ENCODE data around the gene CDON.

The CDON gene

DNA sequence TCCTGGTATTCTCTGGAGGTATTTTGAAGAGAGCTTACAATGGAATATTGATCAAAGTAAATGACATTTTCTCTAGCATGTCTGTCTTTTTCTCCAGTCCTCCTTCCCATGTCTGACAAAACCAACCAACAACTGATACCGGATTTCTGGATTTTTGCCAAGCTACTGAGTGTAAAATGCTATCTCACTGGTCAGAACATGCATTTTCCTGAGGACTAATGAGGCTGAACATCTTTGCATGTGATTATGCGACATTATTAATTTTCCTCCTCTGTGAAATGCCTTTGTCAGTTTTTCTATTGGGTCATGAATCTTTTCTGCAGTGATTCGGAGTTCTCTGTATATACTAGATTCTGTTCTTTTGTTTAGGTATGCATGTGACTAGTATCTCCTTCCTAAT lies 51.4 kb downstream of the CDON start:
- no peak for DNase-seq (ENCODE audit: low read depth)
- no peak overlapping the region for H3K4me3 ChIP-seq (ENCODE audit: low read length)
- TF ChIP-seq, protein P1, sequence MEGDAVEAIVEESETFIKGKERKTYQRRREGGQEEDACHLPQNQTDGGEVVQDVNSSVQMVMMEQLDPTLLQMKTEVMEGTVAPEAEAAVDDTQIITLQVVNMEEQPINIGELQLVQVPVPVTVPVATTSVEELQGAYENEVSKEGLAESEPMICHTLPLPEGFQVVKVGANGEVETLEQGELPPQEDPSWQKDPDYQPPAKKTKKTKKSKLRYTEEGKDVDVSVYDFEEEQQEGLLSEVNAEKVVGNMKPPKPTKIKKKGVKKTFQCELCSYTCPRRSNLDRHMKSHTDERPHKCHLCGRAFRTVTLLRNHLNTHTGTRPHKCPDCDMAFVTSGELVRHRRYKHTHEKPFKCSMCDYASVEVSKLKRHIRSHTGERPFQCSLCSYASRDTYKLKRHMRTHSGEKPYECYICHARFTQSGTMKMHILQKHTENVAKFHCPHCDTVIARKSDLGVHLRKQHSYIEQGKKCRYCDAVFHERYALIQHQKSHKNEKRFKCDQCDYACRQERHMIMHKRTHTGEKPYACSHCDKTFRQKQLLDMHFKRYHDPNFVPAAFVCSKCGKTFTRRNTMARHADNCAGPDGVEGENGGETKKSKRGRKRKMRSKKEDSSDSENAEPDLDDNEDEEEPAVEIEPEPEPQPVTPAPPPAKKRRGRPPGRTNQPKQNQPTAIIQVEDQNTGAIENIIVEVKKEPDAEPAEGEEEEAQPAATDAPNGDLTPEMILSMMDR (conservative IDR thresholded peaks at IDR 0.05; ENCODE audit: low read depth, low read length) = no peak

DNA sequence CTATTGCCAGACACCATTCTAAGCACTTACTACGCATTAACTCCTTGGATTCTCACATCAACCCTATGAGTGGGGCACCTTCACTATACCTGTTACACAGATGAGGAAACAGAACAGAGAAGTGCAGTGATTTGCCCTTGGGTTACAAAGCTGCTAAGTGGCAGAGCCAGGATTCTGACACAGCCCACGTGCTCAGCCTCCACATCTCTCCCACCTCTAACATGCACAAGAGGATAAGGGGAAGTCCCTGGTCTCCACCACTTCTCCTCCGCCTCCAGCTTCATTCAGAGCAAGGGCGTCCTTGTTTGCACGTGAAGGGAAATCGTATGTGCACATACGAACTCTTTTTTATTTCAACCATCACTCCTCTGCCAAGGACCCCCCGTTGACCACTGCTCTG lies 53.7 kb downstream of the CDON start:
- TF ChIP-seq, protein P1 (conservative IDR thresholded peaks at IDR 0.05; ENCODE audit: low read depth, low read length) = no peak
- DNase-seq (ENCODE audit: low read depth) = no peak
- H3K4me3 ChIP-seq (ENCODE audit: low read length) = no peak overlapping the region

DNA sequence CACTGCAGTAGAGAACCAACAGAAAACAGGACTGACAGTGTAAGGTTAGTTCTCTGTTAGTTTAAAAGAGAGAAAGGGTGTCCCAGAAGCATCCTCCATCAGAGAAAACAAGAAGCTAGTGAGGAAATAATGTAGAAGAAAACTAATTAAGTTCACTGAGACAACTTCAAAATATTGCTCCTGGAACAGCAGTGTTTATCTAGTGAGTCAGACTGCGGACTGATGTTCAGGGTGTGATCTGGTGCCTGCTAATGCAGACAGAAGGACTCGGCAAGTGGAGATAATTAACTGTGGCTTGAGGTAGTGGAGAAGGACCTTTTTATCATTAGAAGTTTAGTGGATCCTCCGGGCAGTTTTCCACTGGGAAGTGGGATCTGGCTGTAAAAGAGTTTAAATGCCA lies 55.4 kb downstream of the CDON start:
- DNase-seq (ENCODE audit: low read depth) = no peak
- TF ChIP-seq, protein P1 (conservative IDR thresholded peaks at IDR 0.05; ENCODE audit: low read depth, low read length) = no peak
- no peak overlapping the region for H3K4me3 ChIP-seq (ENCODE audit: low read length)

DNA sequence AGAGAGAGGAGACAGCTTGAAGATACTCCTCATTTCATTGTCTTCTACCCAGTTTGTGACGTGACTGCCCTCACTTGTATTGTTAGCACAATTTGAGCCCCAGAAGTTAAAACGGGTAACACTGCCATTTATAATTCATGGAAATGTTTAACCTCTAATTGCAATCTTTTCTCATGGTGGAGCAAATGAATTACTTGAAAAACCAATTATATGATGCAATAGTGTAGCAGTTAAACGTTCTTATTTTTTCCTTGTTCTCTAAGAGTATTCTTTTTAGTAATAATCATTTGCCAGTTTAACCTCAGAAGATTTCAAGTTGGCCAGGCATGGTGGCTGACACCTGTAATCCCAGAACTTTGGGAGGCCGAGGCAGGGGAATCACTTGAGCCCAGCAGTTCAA lies 56.6 kb downstream of the CDON start:
- no peak overlapping the region for H3K4me3 ChIP-seq (ENCODE audit: low read length)
- TF ChIP-seq, protein P1 (conservative IDR thresholded peaks at IDR 0.05; ENCODE audit: low read depth, low read length) = no peak
- no peak for DNase-seq (ENCODE audit: low read depth)

DNA sequence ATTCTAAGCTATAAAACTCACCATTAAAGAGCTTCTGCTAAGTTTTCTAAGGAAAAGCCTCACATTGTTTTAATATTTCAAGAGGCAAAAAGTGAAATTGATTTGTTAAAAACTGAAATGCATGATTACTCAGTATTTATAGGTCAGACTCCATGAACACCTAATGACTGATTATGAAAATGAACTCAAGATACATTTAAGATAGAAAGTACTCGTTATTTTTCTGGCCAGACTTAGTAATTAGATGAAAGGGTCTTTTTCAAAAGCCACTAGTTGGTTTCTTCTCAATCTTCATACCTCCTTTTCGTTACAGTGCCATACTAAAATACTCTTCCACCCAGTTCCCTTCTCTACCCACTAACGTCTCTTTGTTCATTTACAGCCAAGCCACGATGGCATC lies 60.5 kb downstream of the CDON start:
- DNase-seq (ENCODE audit: low read depth) = no peak
- no peak overlapping the region for H3K4me3 ChIP-seq (ENCODE audit: low read length)
- TF ChIP-seq, protein P1 (conservative IDR thresholded peaks at IDR 0.05; ENCODE audit: low read depth, low read length) = no peak

DNA sequence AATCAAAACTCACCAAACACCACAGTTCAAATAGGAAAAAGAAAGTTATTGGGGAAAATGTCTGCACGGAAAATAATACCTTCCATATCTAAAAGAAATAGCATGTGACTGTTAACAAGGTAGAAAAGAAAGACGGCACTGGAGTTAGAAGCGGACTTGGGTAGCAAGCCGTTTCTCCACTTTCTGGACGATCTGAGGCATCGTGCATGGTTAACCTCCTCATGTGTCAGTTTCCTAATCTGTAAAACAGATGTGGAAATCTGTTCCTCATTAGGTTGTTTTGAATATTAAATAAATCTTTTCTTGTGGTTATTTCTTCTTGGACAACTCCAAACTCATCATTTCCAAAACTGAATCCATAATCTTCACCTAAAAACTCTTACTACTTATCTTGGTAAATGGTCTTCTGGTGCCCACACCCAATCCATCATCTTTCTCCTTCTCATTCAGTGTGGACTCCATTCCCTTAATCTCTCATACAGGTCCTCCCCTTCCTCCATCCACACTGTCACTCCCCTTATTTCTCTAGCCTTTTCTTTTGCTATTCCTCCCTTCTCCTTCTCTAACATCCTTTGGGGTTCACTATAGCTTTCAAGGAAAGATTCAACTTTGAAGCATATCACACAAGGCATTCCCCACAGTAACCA lies 63.3 kb downstream of the CDON start:
- TF ChIP-seq, protein P1 (conservative IDR thresholded peaks at IDR 0.05; ENCODE audit: low read depth, low read length) = no peak
- no peak overlapping the region for H3K4me3 ChIP-seq (ENCODE audit: low read length)
- no peak for DNase-seq (ENCODE audit: low read depth)

DNA sequence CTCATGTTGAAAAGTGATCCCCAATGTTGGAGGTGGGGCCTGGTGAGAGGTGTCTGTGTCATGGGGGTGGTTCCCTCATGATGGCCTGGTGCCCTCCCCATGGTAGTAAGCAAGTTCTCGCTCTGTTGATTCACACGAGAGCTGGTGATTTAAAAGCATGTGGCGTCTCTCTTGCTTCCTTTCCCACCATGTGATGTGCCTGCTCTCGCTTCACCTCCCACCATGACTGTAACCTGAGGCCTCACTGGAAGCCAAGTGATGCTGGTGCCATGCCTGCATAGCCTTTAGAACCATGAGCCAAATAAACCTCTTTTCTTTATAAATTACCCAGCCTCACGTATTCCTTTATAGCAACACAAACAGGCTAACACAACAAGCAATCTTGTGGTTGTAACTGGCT lies 64.4 kb downstream of the CDON start:
- DNase-seq (ENCODE audit: low read depth) = no peak
- TF ChIP-seq, protein P1 (conservative IDR thresholded peaks at IDR 0.05; ENCODE audit: low read depth, low read length) = no peak
- no peak overlapping the region for H3K4me3 ChIP-seq (ENCODE audit: low read length)
